PC-3 (cell line): ENCODE results near the gene DACT2. TPM values are rescaled to one million over a fixed set of nuclear protein-coding genes. Genes with fewer than 3 reads are reported as not detected.

Experiments
- ATAC-seq: fragments of 200-7000 bp; cut with Tn5 transposase; 2 replicates; pipeline ENCODE4 v1.9.1; 2020; ENCODE audit warnings: mild to moderate bottlenecking, moderate library complexity
- BruUV-seq: library from RNA; stranded (reverse); fragments of 400-500 nt; replicated peaks from 2 replicates; lab custom pipeline; 2021; lab: Mats Ljungman, UMichigan
- CTCF ChIA-PET: fragments of 300-600 bp; sonication (Branson Sonifier 250); formaldehyde crosslinking; loops from one replicate; lab custom pipeline; 2022; ENCODE audit warnings: antibody characterized with exemption; lab: Charles Lee
- POLR2A ChIA-PET: fragments of 300-600 bp; sonication (Branson Sonifier 250); formaldehyde crosslinking; loops from one replicate; lab custom pipeline; 2022; ENCODE audit warnings: antibody characterized with exemption; ENCODE audit not compliant: unreplicated experiment; lab: Charles Lee
- DNase-seq: peaks from one replicate; pipeline ENCODE4 v3.0.0-alpha.2; 2015
- H2AFZ ChIP-seq: fragments of 300-600 bp; sonication (generic); 2 replicates; pipeline ENCODE4 v1.6.0; 2016; ENCODE audit warnings: antibody characterized with exemption, low read length
- H3F3A ChIP-seq: fragments of 300-600 bp; sonication (generic); one replicate; pipeline ENCODE4 v1.6.0; 2017; ENCODE audit warnings: antibody characterized with exemption, low read length, control low read depth, mild to moderate bottlenecking; ENCODE audit not compliant: unreplicated experiment
- H3K27ac ChIP-seq: fragments of 300-600 bp; sonication (generic); 2 replicates; pipeline ENCODE4 v1.5.1; 2016; ENCODE audit warnings: mild to moderate bottlenecking, low read length
- H3K27me3 ChIP-seq: fragments of 300-600 bp; sonication (generic); 2 replicates; pipeline ENCODE4 v1.6.1; 2016; ENCODE audit warnings: low read length, mixed read lengths
- H3K36me3 ChIP-seq: fragments of 300-600 bp; sonication (generic); 2 replicates; pipeline ENCODE4 v1.6.1; 2016; ENCODE audit warnings: low read depth, mixed run types, low read length, mixed read lengths
- H3K4me1 ChIP-seq: fragments of 300-600 bp; sonication (generic); 2 replicates; pipeline ENCODE4 v1.5.1; 2016; ENCODE audit warnings: low read length; ENCODE audit not compliant: insufficient read depth
- H3K4me2 ChIP-seq: fragments of 300-600 bp; sonication (generic); 2 replicates; pipeline ENCODE4 v1.6.0; 2016; ENCODE audit warnings: low read length
- H3K4me3 ChIP-seq: fragments of 300-600 bp; sonication (generic); 2 replicates; pipeline ENCODE4 v1.5.1; 2016; ENCODE audit warnings: mild to moderate bottlenecking, low read length, mixed read lengths
- H3K79me2 ChIP-seq: fragments of 300-600 bp; sonication (generic); 2 replicates; pipeline ENCODE4 v1.6.1; 2017; ENCODE audit warnings: low read length, mixed read lengths
- H3K9ac ChIP-seq: fragments of 300-600 bp; sonication (generic); 2 replicates; pipeline ENCODE4 v1.6.0; 2016; ENCODE audit warnings: mild to moderate bottlenecking, low read length
- H3K9me2 ChIP-seq: fragments of 300-600 bp; sonication (generic); replicated peaks from 2 replicates; pipeline ENCODE4 v1.6.1; 2016; ENCODE audit warnings: mixed run types, low read length, mixed read lengths
- H3K9me3 ChIP-seq: fragments of 300-600 bp; sonication (generic); 2 replicates; pipeline ENCODE4 v1.6.1; 2016; ENCODE audit warnings: low read length, mixed read lengths
- H4K20me1 ChIP-seq: fragments of 300-600 bp; sonication (generic); 2 replicates; pipeline ENCODE4 v1.6.1; 2016; ENCODE audit warnings: low read length, mixed read lengths
- EZH2 ChIP-seq: fragments of 300-600 bp; sonication (generic); IDR thresholded peaks from one replicate; pipeline ENCODE4 v1.6.1; 2017; ENCODE audit warnings: antibody characterized with exemption, mild to moderate bottlenecking, low read length; ENCODE audit not compliant: unreplicated experiment
- EZH2phosphoT487 ChIP-seq: fragments of 300-600 bp; sonication (generic); IDR thresholded peaks from 2 replicates; pipeline ENCODE4 v1.6.1; 2018; ENCODE audit warnings: mild to moderate bottlenecking, antibody characterized with exemption, low read length, borderline replicate concordance
- intact Hi-C: fragments of 100-400 bp; cut with micrococcal nuclease; formaldehyde crosslinking; loops from 2 replicates; pipeline ENCODE4 v1.9.0; 2023
- total RNA-seq: library from RNA; depleted of rRNA; stranded (reverse); fragments of >200 nt; gene quantifications from 2 replicates; pipeline ENCODE4 v1.2.3, GENCODE V29; 2014
- TF ChIP-seq, protein P1 (sequence below): fragments of 300-600 bp; sonication (generic); conservative IDR thresholded peaks from 2 replicates; pipeline ENCODE4 v1.5.1; 2017; ENCODE audit warnings: antibody characterized with exemption, low read depth, mild to moderate bottlenecking, low read length

DACT2 gene
- total RNA-seq, 1 experiment from 2014 or later = not detected

GRCh38 chr6:168347615-168348014 is 28.0 kb upstream of the DACT2 start:
- Histone ChIP-seq H3K4me3 (no peak overlapping the region), H3K9me2 (no peaks in the 10 kb centered on the region), H3K27ac (no peak overlapping the region), H4K20me1 (no peaks in the 10 kb centered on the region), H3K9ac (no peak overlapping the region), H3K79me2 (no peaks in the 10 kb centered on the region), H3K27me3 (peaks cover 20% of the 10 kb centered on the region), H3K36me3 (no peaks in the 10 kb centered on the region), H3F3A (no peaks in the 10 kb centered on the region), H3K9me3 (no peaks in the 10 kb centered on the region), H3K4me1 (no peaks in the 10 kb centered on the region), H3K4me2 (no peak overlapping the region), H2AFZ (no peak overlapping the region)
- DNase-seq (no peak), ATAC-seq (no peak)
- intact Hi-C loops = no loop called here
- CTCF ChIA-PET = no interaction called here
- POLR2A ChIA-PET = no interaction called here
- TF ChIP-seq, protein P1, sequence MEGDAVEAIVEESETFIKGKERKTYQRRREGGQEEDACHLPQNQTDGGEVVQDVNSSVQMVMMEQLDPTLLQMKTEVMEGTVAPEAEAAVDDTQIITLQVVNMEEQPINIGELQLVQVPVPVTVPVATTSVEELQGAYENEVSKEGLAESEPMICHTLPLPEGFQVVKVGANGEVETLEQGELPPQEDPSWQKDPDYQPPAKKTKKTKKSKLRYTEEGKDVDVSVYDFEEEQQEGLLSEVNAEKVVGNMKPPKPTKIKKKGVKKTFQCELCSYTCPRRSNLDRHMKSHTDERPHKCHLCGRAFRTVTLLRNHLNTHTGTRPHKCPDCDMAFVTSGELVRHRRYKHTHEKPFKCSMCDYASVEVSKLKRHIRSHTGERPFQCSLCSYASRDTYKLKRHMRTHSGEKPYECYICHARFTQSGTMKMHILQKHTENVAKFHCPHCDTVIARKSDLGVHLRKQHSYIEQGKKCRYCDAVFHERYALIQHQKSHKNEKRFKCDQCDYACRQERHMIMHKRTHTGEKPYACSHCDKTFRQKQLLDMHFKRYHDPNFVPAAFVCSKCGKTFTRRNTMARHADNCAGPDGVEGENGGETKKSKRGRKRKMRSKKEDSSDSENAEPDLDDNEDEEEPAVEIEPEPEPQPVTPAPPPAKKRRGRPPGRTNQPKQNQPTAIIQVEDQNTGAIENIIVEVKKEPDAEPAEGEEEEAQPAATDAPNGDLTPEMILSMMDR = no peak
- TF ChIP-seq EZH2 (no peak), EZH2phosphoT487 (no peak)
- no TSS peak for BruUV-seq

DNA sequence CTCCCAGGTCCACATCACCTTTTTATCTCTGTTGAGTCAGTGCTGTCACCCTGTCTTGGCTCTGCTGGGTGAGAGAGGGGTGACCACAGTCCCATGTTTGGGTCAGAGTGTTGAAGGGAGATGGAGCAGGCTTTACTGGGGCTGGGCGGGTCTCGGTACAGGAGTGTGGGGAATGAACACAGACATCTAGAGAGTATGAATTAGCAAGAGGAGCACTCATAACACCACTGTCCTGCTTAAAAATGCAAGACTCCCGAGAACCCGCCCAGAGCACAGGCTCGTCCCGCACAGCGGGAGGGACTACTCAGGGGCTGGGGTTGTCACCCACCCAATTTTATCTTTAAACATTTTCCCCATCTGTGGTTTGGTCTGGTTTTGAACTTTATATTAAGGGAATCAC is 27.5 kb upstream of the DACT2 start:
- DNase-seq (no peak), ATAC-seq (no peak)
- H3K9me3 ChIP-seq = no peaks in the 10 kb centered on the region
- intact Hi-C loops = no loop called here
- ChIA-PET CTCF (no interaction called here), POLR2A (no interaction called here)
- H3K4me2 ChIP-seq = no peak overlapping the region
- H4K20me1 ChIP-seq = no peaks in the 10 kb centered on the region
- no peak overlapping the region for H3K9ac ChIP-seq
- no peak overlapping the region for H3K4me3 ChIP-seq
- H2AFZ ChIP-seq = no peak overlapping the region
- no peak overlapping the region for H3K27ac ChIP-seq
- no peaks in the 10 kb centered on the region for H3K79me2 ChIP-seq
- H3F3A ChIP-seq = no peaks in the 10 kb centered on the region
- H3K4me1 ChIP-seq = no peaks in the 10 kb centered on the region
- peaks cover 25% of the 10 kb centered on the region for H3K27me3 ChIP-seq
- TF ChIP-seq EZH2phosphoT487 = no peak
- TF ChIP-seq EZH2 = no peak
- TF ChIP-seq, protein P1 = no peak
- no peaks in the 10 kb centered on the region for H3K9me2 ChIP-seq
- H3K36me3 ChIP-seq = no peaks in the 10 kb centered on the region
- BruUV-seq = no TSS peak

- Histone ChIP-seq H3K27me3 (peaks cover 33% of the 10 kb centered on the region), H3K27ac (no peak overlapping the region), H3K9me2 (no peaks in the 10 kb centered on the region), H3K9me3 (no peaks in the 10 kb centered on the region), H3F3A (no peaks in the 10 kb centered on the region), H3K79me2 (no peaks in the 10 kb centered on the region), H3K36me3 (no peaks in the 10 kb centered on the region), H3K9ac (no peak overlapping the region), H2AFZ (no peak overlapping the region), H3K4me3 (no peak overlapping the region), H3K4me2 (no peak overlapping the region), H3K4me1 (no peaks in the 10 kb centered on the region), H4K20me1 (no peaks in the 10 kb centered on the region)
- intact Hi-C loops = no loop called here
- no TSS peak for BruUV-seq
- ATAC-seq (no peak), DNase-seq (no peak)
- CTCF ChIA-PET = no interaction called here
- POLR2A ChIA-PET = no interaction called here
- TF ChIP-seq, protein P1 = no peak
- TF ChIP-seq EZH2 = no peak
- no peak for TF ChIP-seq EZH2phosphoT487
Measured at GRCh38 chr6:168345896-168346754, 26.5 kb upstream of the DACT2 start.
